Measurements from ENCODE around the gene CCR9.

- TF ChIP-seq, protein P1, sequence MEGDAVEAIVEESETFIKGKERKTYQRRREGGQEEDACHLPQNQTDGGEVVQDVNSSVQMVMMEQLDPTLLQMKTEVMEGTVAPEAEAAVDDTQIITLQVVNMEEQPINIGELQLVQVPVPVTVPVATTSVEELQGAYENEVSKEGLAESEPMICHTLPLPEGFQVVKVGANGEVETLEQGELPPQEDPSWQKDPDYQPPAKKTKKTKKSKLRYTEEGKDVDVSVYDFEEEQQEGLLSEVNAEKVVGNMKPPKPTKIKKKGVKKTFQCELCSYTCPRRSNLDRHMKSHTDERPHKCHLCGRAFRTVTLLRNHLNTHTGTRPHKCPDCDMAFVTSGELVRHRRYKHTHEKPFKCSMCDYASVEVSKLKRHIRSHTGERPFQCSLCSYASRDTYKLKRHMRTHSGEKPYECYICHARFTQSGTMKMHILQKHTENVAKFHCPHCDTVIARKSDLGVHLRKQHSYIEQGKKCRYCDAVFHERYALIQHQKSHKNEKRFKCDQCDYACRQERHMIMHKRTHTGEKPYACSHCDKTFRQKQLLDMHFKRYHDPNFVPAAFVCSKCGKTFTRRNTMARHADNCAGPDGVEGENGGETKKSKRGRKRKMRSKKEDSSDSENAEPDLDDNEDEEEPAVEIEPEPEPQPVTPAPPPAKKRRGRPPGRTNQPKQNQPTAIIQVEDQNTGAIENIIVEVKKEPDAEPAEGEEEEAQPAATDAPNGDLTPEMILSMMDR (IDR thresholded peaks at IDR 0.05; ENCODE audit: insufficient read depth, low read length, poor library complexity, severe bottlenecking): no peak
- TF ChIP-seq EZH2phosphoT487 (conservative IDR thresholded peaks at IDR 0.05; ENCODE audit: low read length): no peak
Measured at GRCh38 chr3:45939341-45939771, 53.0 kb downstream of the CCR9 start.
